ENCODE data around the gene POC1A. TPM values are rescaled to one million over a fixed set of nuclear protein-coding genes. Genes with fewer than 3 reads are reported as not detected.

The POC1A gene
- total and polyA plus RNA-seq, 2 donors (not counting 3 experiments of a cell fraction or from before 2014, with no cell fraction given), result 14.8 to 19.4 TPM

DNA sequence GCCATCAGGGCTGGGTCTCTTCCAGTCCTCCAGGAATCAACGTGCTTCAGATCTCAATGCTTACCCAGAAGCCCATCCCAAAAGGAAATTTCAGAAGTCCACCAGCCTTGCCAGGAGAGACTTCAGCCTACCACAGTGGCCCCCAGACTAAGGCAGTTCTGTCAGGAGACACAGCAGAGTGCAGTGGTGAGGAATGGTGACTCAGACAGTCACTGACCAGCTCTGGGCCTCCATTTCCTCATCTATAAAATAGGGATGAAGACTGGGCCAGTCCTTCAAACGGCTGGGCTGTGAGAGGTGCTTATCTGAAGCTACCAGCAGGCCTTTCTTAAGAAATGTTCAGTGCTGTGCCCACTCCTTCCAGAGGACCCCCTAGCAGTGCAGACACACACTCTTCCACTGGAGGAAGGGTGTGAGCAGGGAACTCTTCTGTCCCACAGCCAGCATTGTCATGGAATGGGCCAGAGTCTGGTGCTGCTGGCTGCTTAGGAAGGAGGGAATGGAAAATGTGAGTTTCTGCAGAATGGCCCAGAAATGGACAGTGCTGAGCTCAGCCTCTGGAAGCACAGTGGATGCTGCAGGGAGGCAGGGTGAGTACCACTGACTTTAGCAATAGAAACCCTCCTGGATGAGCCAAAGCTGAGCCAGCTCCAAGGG lies 56.2 kb downstream of the POC1A start:
- CTCF ChIA-PET, result no interaction called here
- intact Hi-C loops (cut with micrococcal nuclease), result no loop called here
- POLR2A ChIA-PET, result no interaction called here

DNA sequence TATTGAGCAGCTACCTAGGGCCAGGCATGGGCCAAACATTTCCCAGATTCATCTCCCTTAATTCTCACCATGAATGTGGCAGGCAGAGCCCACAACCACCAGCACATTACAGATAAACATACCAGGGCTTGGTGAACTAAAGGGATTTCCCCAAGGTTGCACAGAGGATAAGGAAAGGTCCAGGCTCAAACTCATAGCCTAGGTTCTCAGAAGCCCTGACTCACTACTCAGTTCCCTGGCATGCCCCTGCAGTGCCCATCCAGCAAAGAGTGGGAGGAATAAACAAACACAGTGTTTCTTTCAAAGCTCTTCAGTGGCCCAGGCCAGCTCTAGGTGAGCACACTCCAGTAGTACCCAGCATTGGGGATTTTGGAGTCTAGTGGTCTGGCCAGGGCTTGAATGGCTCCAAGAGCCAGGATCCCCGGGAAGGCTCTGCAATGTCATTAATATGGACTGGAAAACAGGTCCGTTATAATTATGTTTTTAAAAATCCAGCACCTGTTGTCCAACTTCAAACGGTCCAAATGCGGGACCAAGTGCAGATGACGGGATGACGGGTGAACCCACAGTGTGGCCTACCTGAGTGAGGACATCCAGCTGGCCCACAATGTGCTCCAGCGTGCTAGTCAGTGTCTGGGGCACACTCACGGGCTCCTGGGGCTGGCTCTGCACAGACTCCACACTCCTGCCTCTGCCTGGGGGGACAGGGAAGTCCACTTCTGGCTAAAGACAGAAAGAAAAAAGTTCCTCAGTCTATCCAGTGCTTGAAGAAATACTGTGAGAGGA lies 58.0 kb downstream of the POC1A start:
- BruUV-seq (replicated peaks), result no TSS peak
- Histone ChIP-seq H4K20me1 (replicated peaks; ENCODE audit: control insufficient read depth, extremely low read depth, insufficient read depth, low read length) (no peaks in the 10 kb centered on the region), H3K27ac (ENCODE audit: insufficient read depth, low read depth, low read length) (no peak overlapping the region), H3K27me3 (ENCODE audit: control insufficient read depth in 2 of 2, insufficient read depth in 2 of 2, low read length in 2 of 2) (no peaks in the 10 kb centered on the region), H3K79me2 (ENCODE audit: control insufficient read depth, insufficient read depth, low read length) (no peaks in the 10 kb centered on the region), H2AFZ (ENCODE audit: low read depth, low read length) (no peak overlapping the region), H3K36me3 (ENCODE audit: control insufficient read depth in 2 of 2, extremely low read depth in 1 of 2, insufficient read depth in 2 of 2, low read length in 2 of 2) (no peaks in the 10 kb centered on the region), H3K9me3 (replicated peaks; ENCODE audit: control insufficient read depth, insufficient read depth, low read length) (no peaks in the 10 kb centered on the region), H3K9me1 (replicated peaks; ENCODE audit: control insufficient read depth, extremely low read depth, insufficient read depth, low read length) (no peaks in the 10 kb centered on the region), H3K4me3 (replicated peaks in 1 of 3; ENCODE audit: insufficient read depth in 1 of 3, low read depth in 1 of 3, low read length in 3 of 3) (no peak overlapping the region), H3K4me1 (ENCODE audit: control insufficient read depth, extremely low read depth, insufficient read depth, low read length) (peaks cover 11% of the 10 kb centered on the region), H3K9ac (replicated peaks; ENCODE audit: extremely low read depth, insufficient read depth, low read length) (no peak overlapping the region), H3K4me2 (ENCODE audit: insufficient read depth, low read length) (no peak overlapping the region)
- FAIRE-seq (no peak), DNase-seq (ENCODE audit: low read depth, low spot score) (no peak)
- dilution Hi-C loops (cut with MboI; ENCODE audit: extremely low pct_ligation_motif_present, low sequenced_read_pairs), result no loop called here
- CTCF ChIA-PET, result interaction anchor here (1.0 to 1.2 kb wide), 2 partner anchors 13 to 39 kb away, joined by 3 read pairs; partner anchors contain the start of gene DUSP7
- POLR2A ChIA-PET, result no interaction called here
- intact Hi-C loops (cut with micrococcal nuclease), result no loop called here
- TF ChIP-seq FOS (IDR thresholded peaks at IDR 0.05; ENCODE audit: borderline replicate concordance, insufficient read depth, low read length) (no peak), POLR2A (IDR thresholded peaks at IDR 0.05; ENCODE audit: low read depth, low read length) (no peak)
- TF ChIP-seq, protein P1, sequence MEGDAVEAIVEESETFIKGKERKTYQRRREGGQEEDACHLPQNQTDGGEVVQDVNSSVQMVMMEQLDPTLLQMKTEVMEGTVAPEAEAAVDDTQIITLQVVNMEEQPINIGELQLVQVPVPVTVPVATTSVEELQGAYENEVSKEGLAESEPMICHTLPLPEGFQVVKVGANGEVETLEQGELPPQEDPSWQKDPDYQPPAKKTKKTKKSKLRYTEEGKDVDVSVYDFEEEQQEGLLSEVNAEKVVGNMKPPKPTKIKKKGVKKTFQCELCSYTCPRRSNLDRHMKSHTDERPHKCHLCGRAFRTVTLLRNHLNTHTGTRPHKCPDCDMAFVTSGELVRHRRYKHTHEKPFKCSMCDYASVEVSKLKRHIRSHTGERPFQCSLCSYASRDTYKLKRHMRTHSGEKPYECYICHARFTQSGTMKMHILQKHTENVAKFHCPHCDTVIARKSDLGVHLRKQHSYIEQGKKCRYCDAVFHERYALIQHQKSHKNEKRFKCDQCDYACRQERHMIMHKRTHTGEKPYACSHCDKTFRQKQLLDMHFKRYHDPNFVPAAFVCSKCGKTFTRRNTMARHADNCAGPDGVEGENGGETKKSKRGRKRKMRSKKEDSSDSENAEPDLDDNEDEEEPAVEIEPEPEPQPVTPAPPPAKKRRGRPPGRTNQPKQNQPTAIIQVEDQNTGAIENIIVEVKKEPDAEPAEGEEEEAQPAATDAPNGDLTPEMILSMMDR (IDR thresholded peaks at IDR 0.05; ENCODE audit: extremely low read depth in 1 of 2, insufficient read depth in 1 of 2, low read depth in 1 of 2, low read length in 2 of 2), result no peak

More for the DNA sequence above, 56.2 kb downstream of the POC1A start:
- TF ChIP-seq FOS (IDR thresholded peaks at IDR 0.05; ENCODE audit: borderline replicate concordance, insufficient read depth, low read length), result no peak
- no peak for TF ChIP-seq POLR2AphosphoS5 (IDR thresholded peaks at IDR 0.05; ENCODE audit: insufficient read depth, low read depth, low read length)
- H3K27me3 ChIP-seq (ENCODE audit: control insufficient read depth in 2 of 2, insufficient read depth in 2 of 2, low read length in 2 of 2), result no peaks in the 10 kb centered on the region
- H3K9me1 ChIP-seq (replicated peaks; ENCODE audit: control insufficient read depth, extremely low read depth, insufficient read depth, low read length), result no peaks in the 10 kb centered on the region
- H4K20me1 ChIP-seq (replicated peaks; ENCODE audit: control insufficient read depth, extremely low read depth, insufficient read depth, low read length), result no peaks in the 10 kb centered on the region
- no peak for FAIRE-seq
- BruUV-seq (replicated peaks), result no TSS peak
- no peak overlapping the region for H3K27ac ChIP-seq (ENCODE audit: insufficient read depth, low read depth, low read length)
- H3K9me3 ChIP-seq (replicated peaks; ENCODE audit: control insufficient read depth, insufficient read depth, low read length), result no peaks in the 10 kb centered on the region
- no peaks in the 10 kb centered on the region for H3K36me3 ChIP-seq (ENCODE audit: control insufficient read depth in 2 of 2, extremely low read depth in 1 of 2, insufficient read depth in 2 of 2, low read length in 2 of 2)
- H3K4me3 ChIP-seq (replicated peaks in 1 of 3; ENCODE audit: insufficient read depth in 1 of 3, low read depth in 1 of 3, low read length in 3 of 3), result no peak overlapping the region
- DNase-seq (ENCODE audit: low read depth, low spot score), result no peak
- peaks cover 11% of the 10 kb centered on the region for H3K4me1 ChIP-seq (ENCODE audit: control insufficient read depth, extremely low read depth, insufficient read depth, low read length)
- dilution Hi-C loops (cut with MboI; ENCODE audit: extremely low pct_ligation_motif_present, low sequenced_read_pairs), result no loop called here
- H3K79me2 ChIP-seq (ENCODE audit: control insufficient read depth, insufficient read depth, low read length), result no peaks in the 10 kb centered on the region
- H2AFZ ChIP-seq (ENCODE audit: low read depth, low read length), result no peak overlapping the region
- H3K4me2 ChIP-seq (ENCODE audit: insufficient read depth, low read length), result no peak overlapping the region
- H3K9ac ChIP-seq (replicated peaks; ENCODE audit: extremely low read depth, insufficient read depth, low read length), result no peak overlapping the region

All from endothelial cell of umbilical vein (primary cell).